HepG2 (cell line): ENCODE measurements around the gene ATP11C. TPM values are rescaled to one million over a fixed set of nuclear protein-coding genes. Genes with fewer than 3 reads are reported as not detected.
A peak's percentile ranks its signal among the peaks of the same experiment; 100 is the strongest.
"Not testable (repeated sequence)": the region's sequence is repeated elsewhere in the genome, so short reads cannot be mapped to it uniquely, and the experiment has no call there.

Source experiments
- ATAC-seq: fragments of 200-7000 bp; cut with Tn5 transposase; 3 replicates; pipeline ENCODE4 v1.9.1; 2020; ENCODE audit warnings: mild to moderate bottlenecking, moderate library complexity
- BruUV-seq: library from RNA; stranded (reverse); fragments of 400-500 nt; replicated peaks from 2 replicates; lab custom pipeline; 2021; lab: Mats Ljungman, UMichigan
- CTCF ChIA-PET: fragments of 300-600 bp; formaldehyde crosslinking; extraction: SDS; loops from one replicate; lab custom pipeline; 2021; ENCODE audit warnings: low total read pairs, inconsistent platforms, low intra/inter-chr PET ratio; lab: Yijun Ruan, JAX
- POLR2A ChIA-PET: fragments of 350-600 bp; sonication (Branson Sonifier 250); formaldehyde crosslinking; loops from one replicate; lab custom pipeline; 2020; ENCODE audit warnings: antibody characterized with exemption, inconsistent platforms; lab: Yijun Ruan, JAX
- DNase-seq: peaks from one replicate; pipeline ENCODE4 v3.0.0-alpha.2; 2015; ENCODE audit warnings: low spot score
- FAIRE-seq: peaks from 3 replicates; lab custom pipeline; 2011; peaks lifted over from hg19 to GRCh38; lab: Jason Lieb, UNC
- H2AFZ ChIP-seq: one replicate; pipeline ENCODE4 v1.6.1; 2011; ENCODE audit warnings: low read length, inconsistent platforms
- H3K27ac ChIP-seq: fragments of 300-600 bp; 3 replicates; pipeline ENCODE4 v1.8.0; 2011; ENCODE audit warnings: mixed run types, mild to moderate bottlenecking, mixed read lengths, low read length, inconsistent platforms; ENCODE audit not compliant: insufficient read depth; ENCODE audit errors: extremely low read length
- H3K27me3 ChIP-seq, 2 experiments: fragments of 200-600 bp in 1 of 2; 2 replicates in 1 of 2; 3 replicates in 1 of 2; pipeline versions ENCODE4 v1.6.0 to v1.8.0; 2011; ENCODE audit warnings: low read length in 2 of 2, mild to moderate bottlenecking in 2 of 2, moderate library complexity in 2 of 2, inconsistent platforms in 1 of 2; ENCODE audit not compliant: insufficient read depth in 2 of 2, control insufficient read depth in 1 of 2
- H3K36me3 ChIP-seq, 2 experiments: fragments of 200-600 bp in 1 of 2; replicated peaks in 1 of 2; 2 replicates in 1 of 2; 3 replicates in 1 of 2; pipeline versions ENCODE4 v1.5.1 to v1.8.0; 2011; ENCODE audit warnings: low read length in 2 of 2, inconsistent platforms in 1 of 2; ENCODE audit not compliant: insufficient read depth in 2 of 2, control insufficient read depth in 1 of 2
- H3K4me1 ChIP-seq: 2 replicates; pipeline ENCODE4 v1.5.1; 2012; ENCODE audit warnings: low read length, inconsistent platforms; ENCODE audit not compliant: insufficient read depth
- H3K4me2 ChIP-seq: 2 replicates; pipeline ENCODE4 v1.6.0; 2011; ENCODE audit warnings: low read depth, low read length, inconsistent platforms
- H3K4me3 ChIP-seq, 3 experiments: fragments of 200-600 bp in 1 of 3; sonication (generic), shearing (Covaris generic) in 1 of 3; replicated peaks in 1 of 3; 2 replicates each; pipeline ENCODE4 v1.5.1; 2011 to 2016; ENCODE audit warnings: low read length in 3 of 3, inconsistent platforms in 2 of 3, low read depth in 2 of 3, mild to moderate bottlenecking in 2 of 3, control low read depth in 1 of 3, mixed read lengths in 1 of 3; ENCODE audit not compliant: insufficient read depth in 1 of 3
- H3K79me2 ChIP-seq: one replicate; pipeline ENCODE4 v1.6.1; 2011; ENCODE audit warnings: low read length, inconsistent platforms; ENCODE audit not compliant: insufficient read depth
- H3K9ac ChIP-seq: 2 replicates; pipeline ENCODE4 v1.6.0; 2011; ENCODE audit warnings: mild to moderate bottlenecking, low read depth, low read length, inconsistent platforms; ENCODE audit not compliant: insufficient read depth
- H3K9me3 ChIP-seq: 2 replicates; pipeline ENCODE4 v1.5.1; 2012; ENCODE audit warnings: mild to moderate bottlenecking, low read length
- H4K20me1 ChIP-seq: 2 replicates; pipeline ENCODE4 v1.6.0; 2011; ENCODE audit warnings: inconsistent platforms, mild to moderate bottlenecking, low read length, moderate library complexity; ENCODE audit not compliant: insufficient read depth
- ATF4 ChIP-seq, 2 experiments: fragments of 450-650 bp in 1 of 2; sonication (generic) in 1 of 2; formaldehyde crosslinking; IDR thresholded peaks; 2 replicates each; pipeline versions ENCODE4 v1.5.0 to v1.8.0; 2020 to 2022; ENCODE audit warnings: mild to moderate bottlenecking in 1 of 2, missing genetic modification reagents in 1 of 2
- CEBPB ChIP-seq: IDR thresholded peaks from 2 replicates; pipeline ENCODE4 v1.6.1; 2011; ENCODE audit warnings: low read depth, low read length, improper control_type of control experiment, borderline replicate concordance
- FOXP4 ChIP-seq: sonication (generic); formaldehyde crosslinking; IDR thresholded peaks from 2 replicates; pipeline ENCODE4 v1.4.0; 2020; ENCODE audit warnings: missing genetic modification reagents
- POGK ChIP-seq: sonication (generic); formaldehyde crosslinking; conservative IDR thresholded peaks from 2 replicates; pipeline ENCODE4 v1.8.0; 2022; ENCODE audit warnings: mild to moderate bottlenecking, moderate library complexity, missing genetic modification reagents
- PRMT3 ChIP-seq: sonication (generic); formaldehyde crosslinking; IDR thresholded peaks from 2 replicates; pipeline ENCODE4 v1.8.1; 2022; ENCODE audit warnings: low read depth, mild to moderate bottlenecking, moderate library complexity, missing genetic modification reagents, borderline replicate concordance
- RBM22 ChIP-seq: fragments of 200-400 bp; formaldehyde crosslinking; optimal IDR thresholded peaks from 2 replicates; pipeline ENCODE3; 2017; ENCODE audit warnings: mild to moderate bottlenecking, low read length, moderate library complexity
- TAF1 ChIP-seq: sonication (generic); formaldehyde crosslinking; IDR thresholded peaks from 2 replicates; pipeline ENCODE4 v1.4.0; 2020; ENCODE audit warnings: missing genetic modification reagents
- ZBTB3 ChIP-seq: sonication (generic); formaldehyde crosslinking; IDR thresholded peaks from 2 replicates; pipeline ENCODE4 v1.4.0; 2020; ENCODE audit warnings: low read depth, mild to moderate bottlenecking, moderate library complexity, missing genetic modification reagents, borderline replicate concordance
- ZNF326 ChIP-seq: sonication (generic); formaldehyde crosslinking; IDR thresholded peaks from 2 replicates; pipeline ENCODE4 v1.4.0; 2020; ENCODE audit warnings: missing genetic modification reagents, borderline replicate concordance
- WGBS: methylation state at CpG from one replicate; pipeline ENCODE4 v1.1.6; 2017; ENCODE audit warnings: low lambda C conversion rate; 5-methylcytosine and 5-hydroxymethylcytosine counted together
- in situ Hi-C: cut with HindIII; loops from 2 replicates; pipeline ENCODE4 v1.10.0; 2017; ENCODE audit warnings: low pct_unique_long_range_greater_than_20kb; ENCODE audit not compliant: extremely low pct_ligation_motif_present
- intact Hi-C: fragments of 100-400 bp; cut with micrococcal nuclease; formaldehyde crosslinking; loops from one replicate; pipeline ENCODE4 v1.10.0; 2022; ENCODE audit not compliant: unreplicated experiment
- polyA plus RNA-seq, 8 experiments: library from polyadenylated mRNA; depleted of rRNA in 3 of 8; stranded (reverse) in 7 of 8; unstranded in 1 of 8; fragments of >200 nt; fragmentation: Illumina TruSeq in 4 of 8; extraction: Trizol in 4 of 8; gene quantifications; 2 replicates each; pipeline versions ENCODE4 v1.2.1 to v1.2.3, GENCODE V29; 2011 to 2016; ENCODE audit warnings: low read depth in 4 of 8, missing spikeins in 1 of 8, mixed read lengths in 1 of 8; ENCODE audit not compliant: insufficient read depth in 1 of 8
- total RNA-seq, 5 experiments: library from RNA; depleted of rRNA; stranded (reverse); fragments of >200 nt; fragmentation: Illumina TruSeq; extraction: Trizol; gene quantifications; 2 replicates each; pipeline ENCODE4 v1.2.3, GENCODE V29; 2016; ENCODE audit warnings: low read depth in 1 of 5

ATP11C gene
- total and polyA plus RNA-seq, 2 of the 13 experiments (the other 11 are each of a cell fraction or from before 2014, with no cell fraction given), result 8.5 to 16.9 TPM

GRCh38 chrX:139924696-139925095 is 8.2 kb downstream of the ATP11C start (continued):
- no peak for TF ChIP-seq RBM22
- TF ChIP-seq FOXP4 (CRISPR knock-in tag), result no peak
- TF ChIP-seq TAF1 (CRISPR knock-in tag), result no peak
- no peak for TF ChIP-seq ZNF326 (CRISPR knock-in tag)
- no peak for TF ChIP-seq PRMT3
- TF ChIP-seq POGK (CRISPR knock-in tag), result no peak
- no peak for TF ChIP-seq ATF4 (CRISPR knock-in tag; IDR thresholded peaks at IDR 0.05)

GRCh38 chrX:139924069-139924695 is 8.7 kb downstream of the ATP11C start:
- intact Hi-C loops, result no loop called here
- CTCF ChIA-PET, result no interaction called here
- H3K27me3 ChIP-seq, result no peaks in the 10 kb centered on the region
- no peak overlapping the region for H3K9ac ChIP-seq
- peaks cover 41% of the 10 kb centered on the region for H3K79me2 ChIP-seq
- ATAC-seq (no peak), DNase-seq (no peak), FAIRE-seq (no peak)
- in situ Hi-C loops, result no loop called here
- H2AFZ ChIP-seq, result no peak overlapping the region
- no peaks in the 10 kb centered on the region for H3K9me3 ChIP-seq
- BruUV-seq, result no TSS peak
- 75% methylated on average over 4 of the region's 5 CpGs for WGBS
- POLR2A ChIA-PET, result no interaction called here
- H3K4me1 ChIP-seq, result peaks cover 22% of the 10 kb centered on the region
- no peaks in the 10 kb centered on the region for H3K36me3 ChIP-seq
- TF ChIP-seq CEBPB, result 0 out of 2 replicates have a peak, but pooled peaks have one; percentile 11
- TF ChIP-seq ZBTB3 (CRISPR knock-in tag), result no peak
- no peaks in the 10 kb centered on the region for H4K20me1 ChIP-seq
- H3K4me3 ChIP-seq, result no peak overlapping the region
- H3K27ac ChIP-seq, result no peak overlapping the region
- H3K4me2 ChIP-seq, result no peak overlapping the region

GRCh38 chrX:139921142-139921541 is 11.7 kb downstream of the ATP11C start:
- H4K20me1 ChIP-seq, H3K4me3 ChIP-seq, H3K9me3 ChIP-seq, ATAC-seq, BruUV-seq, DNase-seq, FAIRE-seq, H3K4me2 ChIP-seq, H3K27ac ChIP-seq, H3K9ac ChIP-seq, intact Hi-C loops, CTCF ChIA-PET, H3K36me3 ChIP-seq, H2AFZ ChIP-seq, H3K27me3 ChIP-seq, in situ Hi-C loops: not testable (repeated sequence)
- Histone ChIP-seq H3K4me1 (peaks cover 16% of the 10 kb centered on the region), H3K79me2 (peaks cover 18% of the 10 kb centered on the region)
- 82% methylated on average over 2 of the region's 6 CpGs for WGBS
- POLR2A ChIA-PET, result interaction anchor here (1.3 kb wide), 1 partner anchor 12 kb away, joined by 4 read pairs; the partner anchor contains the start of gene ATP11C
